BLaER1 treated with 17β-estradiol and CSF1 and Interleukin-3, amounts not matched to agents 10 nM and 100 nM (cell line): ENCODE measurements around the gene ERC2.

Experiments used
- H3K27ac ChIP-seq, 11 experiments: shearing (Covaris generic); formaldehyde crosslinking; 2 replicates each; pipeline ENCODE4 v1.8.1; 2022
- H3K27me3 ChIP-seq, 11 experiments: shearing (Covaris generic); formaldehyde crosslinking; 2 replicates each; pipeline ENCODE4 v1.8.1; 2022
- H3K36me3 ChIP-seq, 11 experiments: shearing (Covaris generic); formaldehyde crosslinking; 2 replicates each; pipeline ENCODE4 v1.8.1; 2022
- H3K4me1 ChIP-seq, 10 experiments: shearing (Covaris generic); formaldehyde crosslinking; 2 replicates each; pipeline ENCODE4 v1.8.1; 2022
- H3K4me2 ChIP-seq, 11 experiments: shearing (Covaris generic); formaldehyde crosslinking; 2 replicates each; pipeline ENCODE4 v1.8.1; 2022
- H3K4me3 ChIP-seq, 10 experiments: shearing (Covaris generic); formaldehyde crosslinking; 2 replicates each; pipeline ENCODE4 v1.8.1; 2022
- H3K9ac ChIP-seq, 11 experiments: shearing (Covaris generic); formaldehyde crosslinking; 2 replicates each; pipeline ENCODE4 v1.8.1; 2022
- H3K9me3 ChIP-seq, 11 experiments: shearing (Covaris generic); formaldehyde crosslinking; replicated peaks in 1 of 11; 2 replicates each; pipeline ENCODE4 v1.8.1; 2022
- H4K20me1 ChIP-seq, 11 experiments: shearing (Covaris generic); formaldehyde crosslinking; 2 replicates each; pipeline ENCODE4 v1.8.1; 2022
- Cebpa-rat ChIP-seq, 11 experiments: shearing (Covaris generic); IDR thresholded peaks; 2 replicates each; pipeline ENCODE4 v1.8.1; 2022

Gene ERC2

DNA sequence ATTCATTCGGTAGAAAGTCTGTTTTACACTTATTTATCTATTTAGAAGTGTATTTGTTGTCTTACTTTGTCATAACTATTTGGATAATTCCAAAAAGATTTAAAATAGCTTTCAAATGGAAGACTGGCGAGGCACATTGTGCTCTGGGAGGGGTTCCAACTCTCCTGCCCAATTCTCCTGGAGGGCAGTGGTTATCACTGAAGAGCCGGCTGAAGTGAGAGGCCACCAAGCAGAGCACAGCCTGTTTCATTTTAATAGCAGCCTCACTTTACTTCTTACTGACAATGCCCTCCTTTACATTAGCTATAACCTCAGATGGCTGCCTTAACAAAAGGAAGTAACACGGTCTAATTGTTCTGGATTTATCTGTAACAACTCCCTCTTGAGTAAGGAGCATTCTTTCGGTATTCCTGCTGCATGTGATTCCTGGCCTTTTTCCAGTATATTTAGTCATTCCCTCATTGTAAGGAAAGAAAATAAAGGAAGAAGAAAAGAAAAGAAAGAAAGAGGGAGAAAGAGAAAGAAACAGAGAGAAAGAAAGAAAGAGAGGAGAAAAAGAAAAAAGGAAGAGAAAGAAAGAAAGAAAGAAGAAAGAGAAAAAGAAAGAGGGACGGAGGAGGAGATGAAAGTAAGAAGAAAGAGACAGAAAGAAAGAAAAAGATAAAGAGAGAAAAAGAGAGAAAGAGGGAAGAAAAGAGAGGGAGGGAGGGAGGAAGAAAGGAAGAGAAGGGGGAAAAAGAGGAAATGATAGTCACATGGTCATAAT, 641.4 kb downstream of the ERC2 start:
- Histone ChIP-seq H3K9ac (no peak overlapping the region), H3K4me2 (no peak overlapping the region), H3K4me1 (no peaks in the 10 kb centered on the region), H4K20me1 (no peaks in the 10 kb centered on the region), H3K9me3 (no peaks in the 10 kb centered on the region; a peak in 1 of 22 replicates), H3K36me3 (no peaks in the 10 kb centered on the region), H3K4me3 (no peak overlapping the region), H3K27ac (no peak overlapping the region), H3K27me3 (no peaks in the 10 kb centered on the region)
- TF ChIP-seq Cebpa-rat (IDR thresholded peaks at IDR 0.05) = no peak

DNA sequence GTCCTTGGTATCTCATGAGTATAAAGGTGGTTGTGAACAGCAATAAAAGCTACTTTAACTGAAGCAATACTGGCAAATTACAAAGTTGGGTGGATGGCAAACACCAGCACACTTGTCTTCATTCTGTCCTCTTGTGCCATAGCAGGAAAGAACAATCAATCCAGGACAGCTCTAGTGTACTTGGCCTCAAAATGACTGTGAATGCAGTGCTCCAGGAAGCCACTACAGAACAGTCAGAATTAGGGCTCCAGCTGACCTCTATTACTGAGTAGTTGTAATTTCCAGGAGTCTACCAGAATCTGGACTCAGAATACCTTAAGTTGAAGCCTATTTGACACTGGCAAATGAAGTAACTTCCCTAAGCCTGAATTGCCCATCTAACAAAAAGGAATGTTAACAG, 642.2 kb downstream of the ERC2 start:
- no peak overlapping the region for H3K4me2 ChIP-seq
- H3K4me3 ChIP-seq = no peak overlapping the region
- H3K36me3 ChIP-seq = no peaks in the 10 kb centered on the region
- no peaks in the 10 kb centered on the region for H3K9me3 ChIP-seq
- no peak for TF ChIP-seq Cebpa-rat (IDR thresholded peaks at IDR 0.05)
- H3K27me3 ChIP-seq = no peaks in the 10 kb centered on the region
- H3K4me1 ChIP-seq = no peaks in the 10 kb centered on the region
- no peak overlapping the region for H3K27ac ChIP-seq
- no peak overlapping the region for H3K9ac ChIP-seq
- no peaks in the 10 kb centered on the region for H4K20me1 ChIP-seq

DNA sequence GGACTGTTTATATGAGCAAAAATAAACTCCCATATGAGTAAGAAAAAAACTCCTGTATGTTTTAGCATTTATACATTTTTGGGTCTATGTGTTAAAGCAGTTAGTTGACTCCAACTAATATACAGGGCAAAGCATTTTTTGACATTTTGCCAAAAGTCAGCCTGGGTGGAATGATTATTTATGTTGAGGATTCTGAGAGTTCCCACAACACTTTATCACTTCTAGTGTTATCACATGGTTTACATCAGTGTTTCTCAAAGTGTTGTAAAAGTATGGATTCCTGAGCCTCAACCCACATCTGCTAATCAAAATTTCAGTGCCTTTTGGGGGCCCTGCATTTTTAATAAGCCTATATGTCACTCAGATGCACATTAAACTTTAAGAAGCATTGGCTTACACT, 643.9 kb downstream of the ERC2 start:
- Histone ChIP-seq H3K9me3 (no peaks in the 10 kb centered on the region), H3K4me2 (no peak overlapping the region), H3K4me1 (no peaks in the 10 kb centered on the region), H4K20me1 (no peaks in the 10 kb centered on the region), H3K27me3 (no peaks in the 10 kb centered on the region), H3K36me3 (no peaks in the 10 kb centered on the region), H3K9ac (no peak overlapping the region), H3K27ac (no peak overlapping the region), H3K4me3 (no peak overlapping the region)
- no peak for TF ChIP-seq Cebpa-rat (IDR thresholded peaks at IDR 0.05)

DNA sequence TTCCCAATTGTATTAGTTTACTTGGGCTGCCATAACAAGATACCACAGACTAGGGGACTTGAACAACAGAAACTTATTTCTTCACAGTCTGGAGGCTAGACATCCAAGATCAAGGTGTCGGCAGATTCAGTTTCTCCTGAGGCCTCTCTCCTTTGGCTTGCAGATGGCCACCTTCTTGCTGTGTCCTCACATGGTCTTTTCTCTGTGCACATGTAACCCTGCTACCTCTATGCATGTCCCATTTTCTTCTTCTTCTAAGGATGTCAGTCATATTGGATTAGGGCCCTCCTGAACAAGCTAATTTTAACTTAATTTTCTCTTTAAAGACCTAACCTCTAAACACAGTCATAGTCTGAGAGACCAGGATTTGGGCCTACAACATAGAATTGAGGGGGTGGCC, 644.4 kb downstream of the ERC2 start:
- H4K20me1 ChIP-seq = no peaks in the 10 kb centered on the region
- no peaks in the 10 kb centered on the region for H3K27me3 ChIP-seq
- no peaks in the 10 kb centered on the region for H3K4me1 ChIP-seq

DNA sequence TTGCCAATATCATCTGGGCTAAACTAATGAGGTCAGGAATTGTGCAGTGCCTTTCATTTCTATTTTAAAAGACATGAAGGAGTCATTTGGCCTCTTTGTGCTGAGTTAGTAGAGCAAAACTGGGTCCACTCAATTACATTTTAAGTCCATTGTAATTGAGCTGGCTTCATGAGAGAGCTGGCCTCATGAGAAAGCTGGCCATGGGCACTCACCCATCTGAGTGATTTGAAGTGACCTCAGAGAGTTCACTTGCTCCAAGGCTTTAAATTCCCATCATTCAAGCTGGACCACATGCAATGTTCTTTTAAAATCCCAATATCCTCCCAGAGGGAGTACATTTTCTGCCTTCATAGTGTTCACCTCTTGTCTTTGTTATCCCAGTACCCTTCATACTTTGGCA, 645.3 kb downstream of the ERC2 start:
- no peak overlapping the region for H3K9ac ChIP-seq
- H3K27ac ChIP-seq = no peak overlapping the region
- H3K4me1 ChIP-seq = no peaks in the 10 kb centered on the region
- no peaks in the 10 kb centered on the region for H3K9me3 ChIP-seq
- no peak for TF ChIP-seq Cebpa-rat (IDR thresholded peaks at IDR 0.05)
- no peaks in the 10 kb centered on the region for H3K36me3 ChIP-seq
- no peak overlapping the region for H3K4me3 ChIP-seq
- no peaks in the 10 kb centered on the region for H3K27me3 ChIP-seq
- H4K20me1 ChIP-seq = no peaks in the 10 kb centered on the region
- H3K4me2 ChIP-seq = no peak overlapping the region

More for the DNA sequence above, 644.4 kb downstream of the ERC2 start:
- Histone ChIP-seq H3K4me2 (no peak overlapping the region), H3K36me3 (no peaks in the 10 kb centered on the region), H3K9me3 (no peaks in the 10 kb centered on the region), H3K9ac (no peak overlapping the region), H3K27ac (no peak overlapping the region), H3K4me3 (no peak overlapping the region)
- no peak for TF ChIP-seq Cebpa-rat (IDR thresholded peaks at IDR 0.05)

DNA sequence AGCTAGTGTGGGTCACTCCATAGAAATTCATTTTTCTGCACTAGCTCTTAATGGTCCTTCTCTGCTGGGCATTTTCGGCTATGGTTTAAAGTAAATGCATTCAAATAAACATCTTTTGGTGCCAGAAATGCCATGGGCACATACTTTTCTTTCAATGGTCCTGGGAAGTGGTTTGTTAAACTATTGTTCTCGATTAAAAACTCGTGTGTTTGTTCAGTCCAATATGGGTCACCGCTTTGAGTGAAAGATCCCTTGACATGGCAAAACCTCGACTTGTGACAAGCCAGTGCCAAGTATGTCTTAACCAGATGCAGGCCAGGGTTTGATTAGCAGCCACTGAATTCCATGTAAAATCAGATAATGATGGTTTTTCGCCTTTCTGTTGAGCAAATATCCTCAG, 649.3 kb downstream of the ERC2 start:
- Histone ChIP-seq H3K36me3 (no peaks in the 10 kb centered on the region), H3K4me2 (no peak overlapping the region), H3K4me1 (no peaks in the 10 kb centered on the region), H3K27ac (no peak overlapping the region), H4K20me1 (no peaks in the 10 kb centered on the region), H3K4me3 (no peak overlapping the region), H3K9ac (no peak overlapping the region), H3K27me3 (no peaks in the 10 kb centered on the region), H3K9me3 (no peaks in the 10 kb centered on the region)
- no peak for TF ChIP-seq Cebpa-rat (IDR thresholded peaks at IDR 0.05)

DNA sequence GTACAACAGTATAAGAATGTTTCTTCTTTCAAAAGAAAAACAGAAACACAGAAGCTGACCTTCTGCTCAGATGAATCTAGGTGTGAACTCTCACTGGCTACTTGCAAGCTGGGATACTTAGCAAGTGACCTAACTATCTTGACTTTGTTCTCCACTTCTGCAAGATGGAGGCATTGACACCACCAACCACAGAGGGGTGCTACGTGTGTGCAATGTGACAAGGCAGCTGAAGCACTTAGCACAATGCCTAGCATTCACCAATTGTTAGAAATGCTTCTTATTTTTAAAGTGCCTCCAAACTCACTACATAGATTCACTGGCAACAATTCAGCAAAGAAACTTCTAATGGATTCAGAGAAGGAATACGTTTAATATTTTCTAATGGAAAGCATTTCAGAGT, 649.8 kb downstream of the ERC2 start:
- no peaks in the 10 kb centered on the region for H3K9me3 ChIP-seq
- no peak for TF ChIP-seq Cebpa-rat (IDR thresholded peaks at IDR 0.05)
- no peak overlapping the region for H3K9ac ChIP-seq
- no peaks in the 10 kb centered on the region for H3K27me3 ChIP-seq
- H3K4me3 ChIP-seq = no peak overlapping the region
- no peak overlapping the region for H3K4me2 ChIP-seq
- no peak overlapping the region for H3K27ac ChIP-seq
- no peaks in the 10 kb centered on the region for H3K36me3 ChIP-seq
- no peaks in the 10 kb centered on the region for H3K4me1 ChIP-seq
- H4K20me1 ChIP-seq = no peaks in the 10 kb centered on the region

DNA sequence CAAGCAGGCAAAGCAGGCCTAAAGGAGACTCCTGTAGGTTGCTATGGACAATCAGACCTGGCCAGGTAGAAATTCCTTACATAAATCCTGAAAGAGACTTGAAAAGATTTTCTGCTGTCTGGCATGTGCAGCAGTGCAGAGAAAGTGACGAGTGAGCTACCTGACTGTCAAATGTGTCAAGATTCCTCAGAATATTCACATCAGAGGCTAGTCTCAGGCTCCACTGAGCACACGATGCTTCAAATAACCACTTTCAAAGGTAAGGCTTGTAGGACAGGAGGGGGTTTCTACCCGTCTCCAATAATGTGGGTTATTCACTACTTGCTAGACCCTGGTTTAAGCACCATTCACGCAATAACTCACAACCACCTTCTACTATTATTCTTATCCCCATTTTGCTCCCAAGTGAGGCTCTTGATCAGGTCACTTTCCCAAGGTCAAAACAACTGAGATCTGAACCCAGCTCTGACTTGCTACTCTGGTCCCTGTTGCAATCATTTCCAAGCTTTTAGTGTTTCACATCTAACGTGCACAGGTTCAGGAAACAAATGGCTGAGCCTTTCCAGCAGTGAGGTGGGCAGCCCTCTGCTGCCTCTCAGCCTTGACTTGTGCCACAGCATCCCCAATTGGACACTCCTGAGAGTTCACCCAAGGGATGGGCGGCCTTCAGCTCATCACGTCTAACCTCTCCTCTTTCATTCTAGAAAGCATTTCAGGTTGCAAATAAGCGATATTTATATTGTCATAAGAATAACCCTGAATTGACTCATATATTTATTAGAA, 651.3 kb downstream of the ERC2 start:
- Histone ChIP-seq H3K27ac (no peak overlapping the region), H3K9ac (no peak overlapping the region), H3K36me3 (no peaks in the 10 kb centered on the region), H3K4me2 (no peak overlapping the region), H3K4me1 (no peaks in the 10 kb centered on the region), H3K4me3 (no peak overlapping the region), H4K20me1 (no peaks in the 10 kb centered on the region), H3K9me3 (no peaks in the 10 kb centered on the region), H3K27me3 (no peaks in the 10 kb centered on the region)
- no peak for TF ChIP-seq Cebpa-rat (IDR thresholded peaks at IDR 0.05)

DNA sequence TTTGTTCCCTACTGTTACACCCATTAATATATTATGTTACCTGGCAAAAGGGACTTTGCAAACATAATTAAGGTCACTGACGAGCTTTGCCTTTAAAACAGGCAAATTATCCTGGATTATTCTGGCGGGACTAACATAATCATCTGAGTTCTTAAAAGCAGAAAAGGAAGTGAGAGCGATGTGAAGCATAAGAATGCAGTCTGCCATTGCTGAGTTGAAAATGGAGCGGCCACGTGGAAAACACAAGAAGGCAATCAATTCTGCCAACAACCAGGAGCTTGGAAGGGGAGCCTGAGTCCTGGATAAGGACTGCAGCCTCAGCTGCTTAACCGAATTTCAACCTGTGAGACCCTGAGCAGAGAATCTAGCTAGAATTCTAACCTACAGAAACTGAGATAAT, 653.0 kb downstream of the ERC2 start:
- Histone ChIP-seq H3K4me1 (no peaks in the 10 kb centered on the region), H3K27me3 (no peaks in the 10 kb centered on the region), H4K20me1 (no peaks in the 10 kb centered on the region), H3K27ac (no peak overlapping the region), H3K4me2 (no peak overlapping the region), H3K9ac (no peak overlapping the region), H3K9me3 (no peaks in the 10 kb centered on the region), H3K36me3 (no peaks in the 10 kb centered on the region), H3K4me3 (no peak overlapping the region)
- TF ChIP-seq Cebpa-rat (IDR thresholded peaks at IDR 0.05) = no peak
